Raji (cell line): ENCODE data around the gene RTEL1.
A peak's percentile ranks its signal among the peaks of the same experiment; 100 is the strongest.

ENCODE experiments used
- POLR2A ChIP-seq: IDR thresholded peaks from 2 replicates; pipeline ENCODE4 v1.6.1; 2011; ENCODE audit warnings: low read depth, low read length, control low read depth; ENCODE audit not compliant: insufficient read depth

The RTEL1 gene

GRCh38 chr20:63732118-63733095, 74.3 kb downstream of the RTEL1 start:
- no peak for TF ChIP-seq POLR2A

- TF ChIP-seq POLR2A: no peak
Observed at GRCh38 chr20:63733117-63733516, 75.0 kb downstream of the RTEL1 start.

DNA sequence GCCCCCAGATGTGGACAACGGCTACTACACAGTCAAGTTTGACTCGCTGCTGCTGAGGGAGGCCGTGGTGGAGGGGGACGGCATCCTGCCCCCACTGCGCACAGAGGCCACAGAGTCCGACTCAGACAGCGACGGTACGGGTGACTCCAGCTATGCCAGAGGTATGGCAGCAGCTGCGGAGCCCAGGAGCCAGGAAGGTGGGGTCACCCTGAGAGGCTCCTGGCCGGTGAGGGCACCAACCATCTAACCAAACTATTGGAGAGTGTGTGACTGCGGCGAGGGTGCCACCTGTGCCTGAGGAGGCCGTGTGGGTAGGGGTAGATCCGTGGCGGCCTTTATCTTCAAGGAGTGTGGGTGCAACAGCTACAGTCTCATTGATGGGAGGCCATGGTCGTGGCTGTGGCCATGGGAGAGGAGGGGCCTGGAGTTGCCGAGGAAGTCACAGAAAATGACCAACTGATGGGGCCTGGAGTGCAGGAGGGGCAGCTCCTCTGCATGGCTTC, 75.5 kb downstream of the RTEL1 start:
- no peak for TF ChIP-seq POLR2A

DNA sequence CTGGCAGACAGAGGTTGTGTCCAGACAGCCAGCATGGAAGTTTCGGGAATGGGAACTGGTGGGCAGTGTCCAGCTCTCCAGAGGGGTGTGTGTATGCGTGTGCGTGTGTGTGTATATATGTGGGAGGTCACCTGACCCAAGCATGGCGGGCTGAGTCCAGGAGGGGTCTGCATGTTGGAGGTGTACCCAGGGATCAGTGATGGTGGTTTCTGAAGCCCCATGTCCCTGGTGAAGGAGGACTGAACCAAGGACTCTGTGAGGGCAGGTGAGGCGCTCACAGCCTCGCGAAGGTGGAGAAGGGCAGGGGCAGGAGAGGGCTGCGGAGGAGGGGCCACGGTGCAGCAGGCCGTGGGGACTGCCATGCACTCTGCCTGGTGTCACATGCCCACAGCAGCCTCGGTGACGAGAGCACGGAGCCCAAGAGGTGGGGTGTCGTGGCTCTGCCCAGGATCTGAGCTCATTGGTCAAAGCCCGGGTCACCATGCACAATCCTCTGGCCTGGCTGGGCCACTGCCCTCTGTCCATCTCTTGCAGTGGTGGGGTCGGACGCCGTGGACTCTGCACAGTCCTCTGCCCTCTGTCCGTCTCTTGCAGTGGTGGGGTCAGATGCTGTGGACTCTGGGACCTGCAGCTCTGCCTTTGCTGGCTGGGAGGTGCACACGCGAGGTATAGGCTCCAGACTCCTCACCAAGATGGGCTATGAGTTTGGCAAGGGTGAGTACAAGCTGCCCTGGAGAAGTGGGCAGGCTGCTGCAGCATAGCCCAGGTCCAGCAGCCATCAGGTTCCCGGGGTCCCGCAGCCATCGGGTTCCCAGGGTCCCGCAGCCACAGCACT, 76.2 kb downstream of the RTEL1 start:
- no peak for TF ChIP-seq POLR2A

DNA sequence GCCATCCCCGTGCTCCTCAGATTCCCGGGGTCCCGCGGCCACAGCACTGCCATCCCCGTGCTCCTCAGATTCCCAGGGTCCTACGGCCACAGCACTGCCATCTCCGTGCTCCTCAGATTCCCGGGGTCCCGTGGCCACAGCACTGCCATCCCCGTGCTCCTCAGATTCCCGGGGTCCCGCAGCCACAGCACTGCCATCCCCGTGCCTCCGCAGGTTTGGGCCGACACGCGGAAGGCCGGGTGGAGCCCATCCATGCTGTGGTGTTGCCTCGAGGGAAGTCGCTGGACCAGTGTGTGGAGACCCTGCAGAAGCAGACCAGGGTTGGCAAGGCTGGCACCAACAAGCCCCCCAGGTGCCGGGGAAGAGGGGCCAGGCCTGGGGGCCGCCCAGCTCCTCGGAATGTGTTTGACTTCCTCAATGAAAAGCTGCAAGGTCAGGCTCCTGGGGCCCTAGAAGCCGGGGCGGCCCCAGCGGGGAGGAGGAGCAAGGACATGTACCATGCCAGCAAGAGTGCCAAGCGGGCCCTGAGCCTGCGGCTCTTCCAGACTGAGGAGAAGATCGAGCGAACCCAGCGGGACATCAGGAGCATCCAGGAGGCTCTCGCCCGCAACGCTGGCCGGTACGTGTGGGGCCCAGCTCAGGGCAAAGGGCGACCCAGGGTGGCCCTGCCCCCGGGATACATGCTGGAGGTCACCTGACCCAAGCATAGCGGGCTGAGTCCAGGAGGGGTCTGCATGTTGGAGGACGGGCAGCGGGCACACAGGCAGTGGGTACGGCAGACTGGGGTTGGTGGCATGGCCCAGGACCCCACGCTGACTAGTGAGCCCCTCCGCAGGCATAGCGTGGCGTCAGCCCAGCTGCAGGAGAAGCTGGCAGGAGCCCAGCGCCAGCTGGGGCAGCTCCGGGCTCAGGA, 77.1 kb downstream of the RTEL1 start:
- no peak for TF ChIP-seq POLR2A

DNA sequence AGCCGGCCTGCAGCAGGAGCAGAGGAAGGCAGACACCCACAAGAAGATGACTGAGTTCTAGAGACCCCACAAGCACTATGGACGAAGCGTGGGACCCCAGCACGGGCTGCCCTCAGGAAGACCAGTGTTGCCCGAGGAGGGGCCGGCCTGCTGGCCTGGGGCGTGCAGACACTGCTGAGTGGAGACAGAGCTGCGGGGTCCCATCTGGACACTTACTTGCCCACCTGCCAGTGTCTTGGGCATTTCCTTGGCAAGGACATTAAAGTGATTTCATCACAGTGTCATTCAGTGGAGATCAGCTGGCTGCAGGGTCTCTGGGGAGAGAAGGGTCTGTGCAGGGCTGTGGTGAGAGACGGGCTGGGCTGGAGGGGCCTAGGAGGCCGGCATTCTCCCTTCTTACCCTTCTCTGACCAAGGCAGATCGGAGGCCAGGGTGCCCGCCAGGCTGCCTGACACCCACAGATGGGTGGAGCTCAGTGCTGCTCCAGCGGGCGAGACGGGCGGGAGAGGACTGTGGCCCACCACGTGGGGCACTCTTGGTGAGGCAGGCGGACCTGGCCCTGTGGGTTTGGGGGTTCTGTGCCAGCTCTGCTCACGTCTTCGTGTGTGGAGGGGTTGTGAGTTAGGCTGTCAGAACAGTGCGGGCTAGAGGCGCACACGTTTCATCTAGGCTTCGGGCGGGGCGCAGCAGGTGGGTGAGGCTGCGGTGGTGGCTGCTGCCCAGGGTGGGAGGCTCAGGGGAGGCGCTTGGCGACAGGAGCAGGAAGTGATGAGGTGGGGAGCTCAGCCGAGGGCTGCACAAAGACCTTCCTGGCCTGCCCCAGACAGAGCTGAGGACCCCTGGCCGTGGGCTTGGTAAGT, 78.0 kb downstream of the RTEL1 start, which contains the start of gene LIME1:
Gene LIME1 (plus strand): TSS at position 806 of the 860 bp plus-strand sequence. CDS start 886 bp downstream, outside the sequence.
- no peak; the same call in 1 of the 2 replicates for TF ChIP-seq POLR2A

GRCh38 chr20:63736893-63737694, 79.0 kb downstream of the RTEL1 start:
- TF ChIP-seq POLR2A: peak; percentile 6

DNA sequence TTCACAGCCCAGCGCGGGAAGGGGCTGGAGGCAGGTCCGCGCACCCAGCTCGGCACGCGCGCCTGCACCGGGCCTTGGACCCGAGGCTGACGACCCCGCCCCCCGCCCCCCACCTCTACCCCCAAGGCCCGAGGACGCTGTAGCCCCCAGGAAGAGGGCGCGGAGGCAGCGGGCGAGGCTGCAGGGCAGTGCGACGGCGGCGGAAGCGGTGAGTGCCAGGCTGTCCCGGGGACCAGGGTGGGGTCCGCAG, 79.5 kb downstream of the RTEL1 start:
- no peak for TF ChIP-seq POLR2A

GRCh38 chr20:63737945-63738686, 80.0 kb downstream of the RTEL1 start:
- peak; percentile 71 for TF ChIP-seq POLR2A

GRCh38 chr20:63738687-63739129, 80.6 kb downstream of the RTEL1 start:
- TF ChIP-seq POLR2A: no peak

- peak; percentile 21; the same call in 1 of the 2 replicates for TF ChIP-seq POLR2A
Observed at GRCh38 chr20:63739130-63740069, 81.3 kb downstream of the RTEL1 start, which contains the start of gene SLC2A4RG. TSS of gene SLC2A4RG (plus strand) at chr20:63739776. CDS start at chr20:63739913, 137 bp downstream.
